GM18502 (cell line): ENCODE measurements around the gene AK2.
"Not testable (repeated sequence)": the region's sequence is repeated elsewhere in the genome, so short reads cannot be mapped to it uniquely, and the experiment has no call there.

Experiments used
- ATAC-seq: cut with Tn5 transposase; IDR thresholded peaks from one replicate; pipeline ENCODE4 v1.9.1; 2021; ENCODE audit warnings: mild to moderate bottlenecking; ENCODE audit not compliant: unreplicated experiment, poor library complexity

Gene AK2

GRCh38 chr1:33025180-33025569 lies 11.5 kb downstream of the AK2 start:
- ATAC-seq = no peak

GRCh38 chr1:33024430-33025179 lies 12.1 kb downstream of the AK2 start:
- not testable (repeated sequence) for ATAC-seq

GRCh38 chr1:33022650-33023200 lies 14.0 kb downstream of the AK2 start:
- no peak for ATAC-seq

GRCh38 chr1:33021567-33022431 lies 14.9 kb downstream of the AK2 start:
- ATAC-seq = no peak

- ATAC-seq = no peak
Measured at GRCh38 chr1:33018112-33018511, 18.6 kb downstream of the AK2 start.

GRCh38 chr1:33017175-33017574 lies 19.5 kb downstream of the AK2 start:
- ATAC-seq = no peak

- ATAC-seq = no peak
Measured at GRCh38 chr1:33015216-33015615, 21.5 kb downstream of the AK2 start.

GRCh38 chr1:33014464-33015163 lies 22.1 kb downstream of the AK2 start:
- no peak for ATAC-seq

- ATAC-seq = no peak
Measured at GRCh38 chr1:33013791-33014190, 22.9 kb downstream of the AK2 start.

GRCh38 chr1:33012165-33012564 lies 24.5 kb downstream of the AK2 start:
- no peak for ATAC-seq

- ATAC-seq = no peak
Measured at GRCh38 chr1:33010932-33011731, 25.6 kb downstream of the AK2 start.

- no peak for ATAC-seq
Measured at GRCh38 chr1:33009561-33009960, 27.1 kb downstream of the AK2 start.

- no peak for ATAC-seq
Measured at GRCh38 chr1:33008051-33008914, 28.4 kb downstream of the AK2 start.

GRCh38 chr1:33007190-33008050 lies 29.3 kb downstream of the AK2 start:
- no peak for ATAC-seq

GRCh38 chr1:33005838-33006421 lies 30.8 kb downstream of the AK2 start:
- no peak for ATAC-seq

- ATAC-seq = no peak
Measured at GRCh38 chr1:33005117-33005837, 31.4 kb downstream of the AK2 start.

GRCh38 chr1:33004613-33005012 lies 32.1 kb downstream of the AK2 start:
- no peak for ATAC-seq
